ENCODE results near the gene FOXP1. TPM values are rescaled to one million over a fixed set of nuclear protein-coding genes. Genes with fewer than 3 reads are reported as not detected.

Gene FOXP1
- total RNA-seq, 2 experiments from 2014 or later = 66.3 to 68.8 TPM

DNA sequence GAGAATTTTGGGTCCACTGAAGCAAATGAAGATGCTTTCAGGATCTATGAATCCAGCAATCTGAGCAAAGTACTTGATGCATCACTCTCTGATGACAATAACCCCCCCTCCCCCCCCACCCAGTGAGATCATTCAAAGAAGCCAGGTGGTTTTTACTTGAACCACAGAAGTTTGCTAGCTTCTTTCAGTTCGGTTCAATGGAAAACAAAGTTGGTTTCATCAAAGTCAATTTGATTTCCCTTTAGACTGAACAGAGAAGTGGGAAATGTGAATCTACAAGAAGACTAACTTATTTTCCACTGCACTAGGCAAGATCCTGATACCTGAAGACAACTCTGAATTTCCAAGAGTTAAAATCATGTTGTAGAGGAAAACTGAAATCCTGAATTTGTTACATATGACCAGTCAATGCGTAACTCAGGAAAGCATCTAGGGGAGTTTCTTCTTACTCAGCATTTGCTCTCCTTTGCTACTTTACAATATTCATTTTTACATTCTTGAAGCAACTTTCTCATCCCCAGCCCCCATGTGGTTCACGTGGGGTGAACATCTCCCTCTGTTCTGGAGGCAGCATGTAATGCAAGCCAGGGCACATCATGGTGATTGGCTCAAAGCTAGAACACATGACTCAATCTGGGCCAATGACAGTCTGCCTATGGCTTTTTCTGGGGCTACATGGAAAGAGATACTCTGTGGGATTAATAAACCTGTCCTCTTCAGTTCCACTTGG is 572.6 kb downstream of the FOXP1 start:
- CTCF ChIA-PET = interaction anchor here (1.2 to 1.3 kb wide), 3 partner anchors 9 to 500 kb away, joined by 3 read pairs; no protein-coding TSS in a partner anchor
- peak overlapping the region; percentile 89 for H3K27ac Mint-ChIP-seq
- no peaks in the 10 kb centered on the region for H3K27me3 Mint-ChIP-seq
- peaks cover 29% of the 10 kb centered on the region for H3K36me3 Mint-ChIP-seq
- H3K4me3 Mint-ChIP-seq = peak overlapping the region; percentile 52
- no peaks in the 10 kb centered on the region for H3K9me3 Mint-ChIP-seq (ENCODE audit: low read depth)
- peak; percentile 78 for DNase-seq
- peak; percentile 91 for ATAC-seq
- H3K4me1 Mint-ChIP-seq = peaks cover 46% of the 10 kb centered on the region

DNA sequence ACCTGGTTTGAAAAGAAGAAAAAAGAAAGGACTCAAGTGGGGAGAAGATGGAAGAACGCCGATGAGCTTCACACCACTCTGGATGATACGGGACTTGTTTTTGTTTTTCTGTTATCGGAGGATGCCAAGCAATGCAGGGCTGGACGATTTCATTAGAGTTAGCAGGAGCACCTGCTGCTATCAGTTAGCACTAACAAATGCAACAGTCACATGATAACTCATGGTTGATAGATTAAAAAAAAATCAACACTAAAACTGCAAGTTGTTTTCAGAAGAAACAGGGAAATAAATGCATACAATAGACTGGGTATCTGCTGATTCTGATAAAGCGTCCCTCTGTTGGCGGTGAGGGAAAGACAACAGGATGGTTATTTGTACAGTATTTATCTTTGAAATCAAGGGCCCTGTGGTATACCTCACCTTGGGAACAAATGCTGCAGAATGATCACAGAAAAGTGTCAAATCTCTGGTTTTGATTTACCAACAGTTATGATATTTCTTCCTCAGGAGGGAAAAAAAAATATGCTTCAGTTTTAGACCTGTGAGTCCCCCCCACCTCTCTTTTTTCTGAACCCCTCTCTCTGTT is 575.1 kb downstream of the FOXP1 start:
- ATAC-seq = no peak
- no peak for DNase-seq
- Mint-ChIP-seq H3K27me3 (no peaks in the 10 kb centered on the region), H3K4me3 (no peak overlapping the region), H3K4me1 (peaks cover 46% of the 10 kb centered on the region), H3K36me3 (peaks cover 6% of the 10 kb centered on the region), H3K27ac (peak overlapping the region; percentile 3), H3K9me3 (ENCODE audit: low read depth) (no peaks in the 10 kb centered on the region)
- CTCF ChIA-PET = no interaction called here

DNA sequence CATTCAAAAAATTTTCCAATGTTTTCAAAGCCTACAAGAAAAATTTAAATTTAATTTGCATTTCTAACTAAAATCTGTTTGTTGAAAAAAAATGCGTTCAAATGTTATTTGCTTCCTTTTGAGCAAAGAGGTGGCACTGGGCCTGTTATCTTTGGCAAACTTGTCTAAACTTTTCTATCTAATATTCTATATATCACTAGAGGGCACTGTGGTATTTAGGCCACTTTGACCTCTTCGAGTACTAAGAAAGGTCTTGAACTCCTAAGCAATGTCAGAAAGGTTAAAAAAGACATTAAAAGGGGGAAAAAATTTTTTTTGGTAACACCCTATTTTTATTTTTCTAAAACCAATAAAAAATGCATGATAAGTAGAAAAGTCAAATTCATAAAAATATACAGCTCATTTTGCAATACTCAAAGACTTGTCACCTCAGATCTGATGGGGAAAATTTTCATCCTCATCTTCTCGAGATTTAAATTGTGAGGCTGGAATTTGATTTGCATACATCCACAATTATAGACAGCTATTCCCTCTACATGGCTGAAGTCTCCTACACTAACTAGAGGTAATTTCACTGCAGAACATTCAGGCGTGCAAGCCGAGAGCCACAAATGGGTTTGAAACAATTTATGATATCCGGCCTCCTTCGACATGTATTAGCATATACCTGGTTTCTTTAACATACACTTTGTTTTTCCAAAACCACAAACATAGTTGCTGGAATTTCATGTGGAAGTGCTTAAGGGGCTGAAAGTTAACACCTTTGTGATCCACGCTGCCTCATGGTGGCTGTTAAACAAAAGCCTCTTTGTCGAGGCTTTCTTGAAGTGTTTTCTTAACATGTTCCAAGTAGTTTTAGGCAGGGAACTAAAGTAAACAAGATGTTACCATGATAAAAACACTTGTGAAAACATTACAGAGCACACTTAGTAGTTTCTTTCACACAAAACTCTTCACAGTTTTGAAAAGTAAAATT is 576.4 kb downstream of the FOXP1 start:
- Mint-ChIP-seq H3K27me3 (no peaks in the 10 kb centered on the region), H3K9me3 (ENCODE audit: low read depth) (no peaks in the 10 kb centered on the region), H3K27ac (peak overlapping the region; percentile 15), H3K4me3 (no peak overlapping the region), H3K4me1 (peaks cover 43% of the 10 kb centered on the region), H3K36me3 (peaks cover 1% of the 10 kb centered on the region)
- CTCF ChIA-PET = interaction anchor here (1.2 to 2.0 kb wide), 4 partner anchors 61 to 298 kb away, joined by 3 to 8 read pairs (median 4); no protein-coding TSS in a partner anchor
- ATAC-seq = no peak
- no peak for DNase-seq

DNA sequence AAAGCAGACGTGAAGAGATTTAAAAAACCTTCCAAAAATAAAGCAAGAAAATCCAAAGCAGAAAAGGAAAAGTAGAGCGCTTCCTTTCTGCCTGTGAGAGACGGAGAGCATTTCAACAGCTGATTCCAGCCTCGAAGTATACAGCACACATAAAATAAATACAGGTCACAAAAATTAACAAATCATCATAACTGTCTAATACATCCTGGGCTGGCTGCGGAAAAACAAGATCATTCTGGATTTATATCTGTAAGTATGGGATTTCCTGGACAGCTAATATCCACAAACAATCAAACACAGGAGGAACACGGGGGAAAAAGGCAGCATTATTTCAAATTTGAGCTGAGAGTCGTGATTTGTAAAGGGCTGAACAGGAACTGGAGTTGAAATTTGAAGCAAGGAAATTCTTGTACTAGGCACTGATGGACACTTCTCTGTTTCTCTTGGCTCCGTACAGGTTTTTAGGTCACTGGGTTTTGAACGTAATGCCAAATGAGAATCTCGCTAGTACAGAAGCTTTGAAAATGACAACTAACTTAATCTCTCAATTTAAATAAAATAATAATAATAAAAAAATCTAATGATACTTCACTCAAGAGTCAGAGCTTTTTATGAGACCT is 577.7 kb downstream of the FOXP1 start:
- ATAC-seq = no peak
- Mint-ChIP-seq H3K27me3 (no peaks in the 10 kb centered on the region), H3K27ac (no peak overlapping the region), H3K4me3 (no peak overlapping the region), H3K4me1 (peaks cover 31% of the 10 kb centered on the region), H3K36me3 (peaks cover 3% of the 10 kb centered on the region), H3K9me3 (ENCODE audit: low read depth) (no peaks in the 10 kb centered on the region)
- DNase-seq = no peak
- CTCF ChIA-PET = interaction anchor here (0.8 to 2.0 kb wide), 6 partner anchors 11 to 578 kb away, joined by 3 to 8 read pairs (median 4); partner anchors contain the start of gene FOXP1

DNA sequence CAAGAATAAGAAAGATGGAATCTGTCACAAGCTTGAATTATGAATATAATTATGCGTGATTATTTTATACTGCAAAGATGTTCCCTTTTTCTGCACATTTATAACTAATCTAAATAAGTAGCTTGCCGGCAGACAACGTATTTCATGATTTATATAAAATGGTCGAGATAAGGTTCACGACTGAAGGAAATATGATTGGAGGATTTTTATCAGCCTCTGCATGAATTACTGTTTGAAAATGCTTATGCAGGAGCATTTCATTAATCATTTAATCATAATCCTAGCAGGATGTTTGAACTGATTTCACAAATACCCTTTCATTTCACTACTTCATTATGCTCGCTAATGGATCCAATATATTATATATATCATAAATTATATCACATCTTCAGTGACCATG is 580.0 kb downstream of the FOXP1 start:
- ATAC-seq = no peak
- Mint-ChIP-seq H3K4me1 (peaks cover 21% of the 10 kb centered on the region), H3K27me3 (no peaks in the 10 kb centered on the region), H3K27ac (no peak overlapping the region), H3K4me3 (no peak overlapping the region), H3K36me3 (peaks cover 14% of the 10 kb centered on the region), H3K9me3 (ENCODE audit: low read depth) (no peaks in the 10 kb centered on the region)
- no peak for DNase-seq
- CTCF ChIA-PET = interaction anchor here (0.7 to 1.8 kb wide), 3 partner anchors 10 to 453 kb away, joined by 3 to 4 read pairs (median 3); no protein-coding TSS in a partner anchor

DNA sequence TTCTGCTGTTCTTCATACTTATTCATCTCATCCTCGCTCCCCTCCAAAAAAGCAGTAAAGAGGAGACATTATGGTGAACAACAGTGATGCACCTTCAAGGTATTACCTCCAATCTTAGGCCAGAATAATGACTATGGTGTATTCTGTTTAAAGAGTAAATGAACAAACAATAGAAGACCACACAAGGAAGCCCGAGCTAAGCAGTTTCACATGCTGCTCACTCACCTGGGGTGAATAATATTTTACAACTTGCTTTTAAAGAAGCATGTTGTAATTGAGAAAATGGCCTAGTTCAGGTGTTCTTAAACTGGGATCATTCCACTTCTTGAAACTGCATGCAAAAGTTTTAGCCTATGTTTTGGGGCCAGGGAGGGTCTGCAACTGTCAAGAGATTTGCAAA is 581.2 kb downstream of the FOXP1 start:
- Mint-ChIP-seq H3K4me3 (no peak overlapping the region), H3K4me1 (peaks cover 12% of the 10 kb centered on the region), H3K9me3 (ENCODE audit: low read depth) (no peaks in the 10 kb centered on the region), H3K36me3 (peaks cover 17% of the 10 kb centered on the region), H3K27me3 (no peaks in the 10 kb centered on the region), H3K27ac (no peak overlapping the region)
- ATAC-seq (no peak), DNase-seq (no peak)
- CTCF ChIA-PET = no interaction called here

DNA sequence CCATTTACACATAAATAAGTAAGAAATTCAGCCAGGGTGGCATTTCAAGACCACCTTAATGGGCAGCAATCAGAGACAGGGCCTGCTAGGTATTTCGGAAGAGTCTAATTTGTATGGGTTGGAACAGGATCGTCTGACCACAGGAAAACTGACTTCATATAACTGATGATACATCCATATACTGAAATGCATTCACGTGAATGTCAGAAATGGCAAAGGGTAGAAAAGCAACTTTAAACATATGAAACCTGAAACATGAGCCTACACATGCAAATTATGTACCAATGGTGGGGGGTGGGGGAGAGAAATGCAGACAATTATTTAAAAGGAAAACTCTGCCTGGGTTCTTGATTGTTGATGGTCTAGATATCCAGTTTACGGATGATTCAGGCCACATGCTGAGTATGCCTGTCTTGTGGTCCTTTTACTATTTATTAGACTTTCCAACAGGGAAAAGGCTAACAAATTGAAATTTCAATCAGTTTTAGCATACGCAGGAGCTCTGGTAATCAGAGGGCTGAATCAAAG is 582.2 kb downstream of the FOXP1 start:
- CTCF ChIA-PET = interaction anchor here (0.9 kb wide), 1 partner anchor 11 kb away, joined by 3 read pairs; no protein-coding TSS in a partner anchor
- Mint-ChIP-seq H3K36me3 (peaks cover 23% of the 10 kb centered on the region), H3K27ac (no peak overlapping the region), H3K27me3 (no peaks in the 10 kb centered on the region), H3K4me3 (no peak overlapping the region), H3K4me1 (peaks cover 9% of the 10 kb centered on the region), H3K9me3 (ENCODE audit: low read depth) (no peaks in the 10 kb centered on the region)
- no peak for ATAC-seq
- DNase-seq = no peak

DNA sequence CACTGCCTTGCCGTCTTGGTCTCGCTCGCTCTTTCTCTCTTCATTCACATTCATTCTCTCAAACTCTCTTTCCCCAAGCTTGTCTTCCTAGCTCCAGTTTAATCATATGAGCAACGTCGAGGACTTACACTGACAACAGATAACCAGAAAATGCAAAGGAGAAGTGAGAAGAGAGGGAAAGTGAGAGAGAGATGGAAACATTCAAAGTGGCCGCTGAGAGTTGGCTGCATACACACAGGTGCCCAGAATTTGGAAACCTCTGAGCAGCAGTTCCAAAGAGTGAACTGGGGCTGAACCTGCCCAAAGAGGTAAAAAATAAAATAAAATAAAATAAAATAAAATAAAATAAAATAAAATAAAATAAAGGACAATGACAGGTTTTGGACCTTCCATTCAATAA is 583.0 kb downstream of the FOXP1 start:
- ATAC-seq (no peak), DNase-seq (no peak)
- no peaks in the 10 kb centered on the region for H3K27me3 Mint-ChIP-seq
- no peak overlapping the region for H3K4me3 Mint-ChIP-seq
- peaks cover 26% of the 10 kb centered on the region for H3K36me3 Mint-ChIP-seq
- CTCF ChIA-PET = no interaction called here
- H3K4me1 Mint-ChIP-seq = peaks cover 9% of the 10 kb centered on the region
- no peaks in the 10 kb centered on the region for H3K9me3 Mint-ChIP-seq (ENCODE audit: low read depth)
- no peak overlapping the region for H3K27ac Mint-ChIP-seq

DNA sequence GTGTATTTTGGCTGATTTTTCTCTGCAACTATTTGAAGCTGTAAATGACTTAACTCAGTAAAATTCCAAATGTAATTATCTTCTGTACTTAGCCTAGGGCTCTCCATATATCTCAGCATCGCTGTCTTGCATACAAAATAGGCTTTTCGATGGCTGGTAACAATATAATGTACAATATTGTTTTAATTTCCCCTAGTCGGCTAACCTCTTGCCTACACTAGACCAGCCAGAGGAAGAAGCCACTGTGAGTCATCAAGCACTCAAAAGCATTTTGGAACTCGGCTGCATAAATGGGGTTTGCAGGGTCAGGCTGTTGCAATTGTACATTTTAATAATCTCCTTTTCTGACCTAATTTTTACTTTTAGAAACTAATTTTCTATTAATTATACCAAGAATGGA is 583.8 kb downstream of the FOXP1 start:
- Mint-ChIP-seq H3K4me3 (no peak overlapping the region), H3K27me3 (no peaks in the 10 kb centered on the region), H3K9me3 (ENCODE audit: low read depth) (no peaks in the 10 kb centered on the region), H3K4me1 (peaks cover 9% of the 10 kb centered on the region), H3K27ac (no peak overlapping the region), H3K36me3 (peaks cover 29% of the 10 kb centered on the region)
- ATAC-seq = peak; percentile 36
- no peak for DNase-seq
- CTCF ChIA-PET = no interaction called here

DNA sequence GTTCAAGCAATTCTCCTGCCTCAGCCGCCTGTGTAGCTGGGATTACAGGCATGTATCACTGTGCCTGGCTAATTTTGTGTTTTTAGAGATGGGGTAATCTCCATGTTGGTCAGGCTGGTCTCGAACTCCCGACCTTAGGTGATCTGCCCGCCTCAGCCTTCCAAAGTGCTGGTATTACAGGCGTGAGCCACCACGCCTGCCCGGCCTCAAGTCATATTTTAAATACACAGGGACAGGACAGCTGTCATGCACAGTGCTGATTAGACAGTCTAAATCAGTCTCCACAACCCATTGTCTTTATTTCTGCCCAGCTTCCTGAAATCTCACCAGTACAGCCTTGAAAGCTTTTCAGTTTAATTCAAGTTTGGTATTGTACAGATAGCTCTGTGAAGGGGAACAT is 587.4 kb downstream of the FOXP1 start:
- Mint-ChIP-seq H3K27me3 (no peaks in the 10 kb centered on the region), H3K9me3 (ENCODE audit: low read depth) (no peaks in the 10 kb centered on the region), H3K36me3 (peaks cover 40% of the 10 kb centered on the region), H3K4me3 (no peak overlapping the region), H3K4me1 (peaks cover 15% of the 10 kb centered on the region), H3K27ac (no peak overlapping the region)
- ATAC-seq (no peak), DNase-seq (no peak)
- CTCF ChIA-PET = no interaction called here

DNA sequence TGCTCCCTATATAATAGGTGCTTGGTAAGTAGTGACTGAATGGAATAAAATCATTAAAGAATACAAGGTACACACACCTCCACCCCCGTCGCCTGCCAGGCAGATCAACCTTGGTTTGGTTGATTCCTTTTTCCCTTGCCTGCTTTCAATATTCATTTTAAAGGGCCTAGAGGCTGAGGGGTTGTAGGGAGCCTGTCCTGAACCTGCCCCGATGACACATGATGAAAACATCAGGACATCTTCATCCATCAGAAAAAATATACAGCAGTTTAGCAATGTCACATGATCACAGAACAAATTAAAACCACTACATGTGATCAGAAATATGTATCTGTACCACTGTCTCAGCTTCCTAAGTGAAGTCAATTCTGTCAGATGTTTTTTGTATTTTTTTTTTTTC is 588.9 kb downstream of the FOXP1 start:
- Mint-ChIP-seq H3K27me3 (no peaks in the 10 kb centered on the region), H3K9me3 (ENCODE audit: low read depth) (no peaks in the 10 kb centered on the region), H3K27ac (no peak overlapping the region), H3K4me3 (no peak overlapping the region), H3K4me1 (peaks cover 20% of the 10 kb centered on the region), H3K36me3 (peaks cover 46% of the 10 kb centered on the region)
- CTCF ChIA-PET = interaction anchor here (1.9 kb wide), 1 partner anchor 10 kb away, joined by 4 read pairs; no protein-coding TSS in a partner anchor
- ATAC-seq (no peak), DNase-seq (no peak)

DNA sequence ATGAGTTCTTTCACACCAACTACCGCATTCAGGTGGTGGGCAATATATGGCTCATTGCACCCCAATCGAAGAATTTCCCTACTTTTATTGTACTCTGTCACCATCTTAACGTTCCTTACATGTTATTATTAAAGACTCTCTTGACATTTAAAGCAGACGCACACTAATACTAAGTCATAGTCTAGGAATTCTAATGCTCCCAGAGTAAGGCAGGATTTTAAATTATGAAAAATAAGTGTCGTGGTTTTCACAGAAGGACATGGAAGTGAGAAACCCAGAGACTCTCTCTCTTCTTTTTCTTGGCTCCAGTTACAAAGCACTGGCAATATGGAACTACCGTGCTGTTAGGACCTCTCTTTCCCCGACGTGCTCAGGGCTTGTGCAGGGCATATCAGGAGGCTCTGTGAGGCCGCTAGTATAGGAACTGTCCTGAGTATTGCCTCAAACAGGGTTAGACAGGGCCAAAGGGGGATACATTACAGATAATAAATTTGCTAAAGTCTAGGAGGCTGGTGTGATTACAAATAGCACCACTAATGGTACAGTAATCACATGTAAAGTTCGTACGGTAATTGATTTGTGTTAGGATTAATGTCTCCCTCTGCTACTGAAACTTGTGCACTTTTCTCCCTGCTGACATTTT is 590.8 kb downstream of the FOXP1 start:
- Mint-ChIP-seq H3K27ac (no peak overlapping the region), H3K4me1 (peaks cover 21% of the 10 kb centered on the region), H3K36me3 (peaks cover 49% of the 10 kb centered on the region), H3K4me3 (no peak overlapping the region), H3K27me3 (no peaks in the 10 kb centered on the region), H3K9me3 (ENCODE audit: low read depth) (no peaks in the 10 kb centered on the region)
- DNase-seq = no peak
- no peak for ATAC-seq
- CTCF ChIA-PET = no interaction called here
